Measurements from ENCODE around the gene CELF2.
"Not testable (repeated sequence)": the region's sequence is repeated elsewhere in the genome, so short reads cannot be mapped to it uniquely, and the experiment has no call there.

Gene CELF2

DNA sequence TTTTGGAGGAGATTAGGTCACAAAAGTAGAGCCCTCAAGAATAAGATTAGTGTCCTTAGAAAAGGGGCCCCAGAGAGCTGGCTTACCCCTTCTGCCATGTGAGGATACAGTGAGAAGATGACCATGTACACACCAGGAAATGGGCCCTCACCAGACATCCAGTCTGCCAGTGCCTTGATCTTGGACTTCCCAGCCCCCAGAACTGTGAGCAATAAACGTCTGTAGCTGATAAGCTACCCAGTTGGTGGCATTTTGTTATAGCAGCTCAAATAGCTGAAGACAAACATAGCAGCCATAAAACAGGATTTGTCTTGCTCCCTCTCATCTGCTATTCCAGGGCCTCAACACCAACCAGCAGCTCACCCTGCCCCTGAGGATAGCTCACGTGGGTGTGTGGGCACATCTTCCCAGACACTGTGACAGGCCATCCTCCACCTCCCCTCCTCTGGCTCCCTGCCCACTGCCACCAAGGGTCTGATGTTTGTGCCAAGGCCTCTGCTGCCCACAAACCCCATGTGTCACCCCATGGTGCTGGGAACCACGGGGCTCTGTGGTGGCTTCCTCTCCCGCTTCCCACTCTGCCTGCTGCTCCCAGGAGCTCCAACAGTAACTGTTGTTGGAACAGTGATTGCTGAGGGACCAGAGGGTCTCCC lies 341.4 kb downstream of the CELF2 start:
- DNase-seq, result no peak

DNA sequence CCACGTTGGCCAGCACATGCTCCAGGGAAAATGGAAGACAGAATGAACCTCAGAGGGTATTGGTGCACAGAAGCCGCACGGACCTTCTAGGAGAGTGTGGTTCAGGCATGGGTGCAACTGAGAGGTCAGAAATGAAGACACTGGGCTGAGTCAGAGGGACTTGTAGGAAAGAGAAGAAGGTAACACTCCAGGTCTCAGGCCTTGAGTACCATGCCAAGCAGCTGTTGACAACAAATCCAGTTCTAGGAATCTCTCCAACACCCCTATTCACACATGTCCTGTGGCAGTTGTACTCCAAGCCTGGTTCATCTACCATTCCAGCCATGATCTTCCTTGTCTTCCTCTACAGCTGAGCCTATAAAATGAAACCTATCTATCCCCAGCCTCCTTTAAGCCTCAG lies 342.2 kb downstream of the CELF2 start:
- DNase-seq, result no peak

GRCh38 chr10:11363497-11363896 lies 345.8 kb downstream of the CELF2 start:
- no peak for DNase-seq

GRCh38 chr10:11364241-11364640 lies 346.6 kb downstream of the CELF2 start:
- no peak for DNase-seq

DNA sequence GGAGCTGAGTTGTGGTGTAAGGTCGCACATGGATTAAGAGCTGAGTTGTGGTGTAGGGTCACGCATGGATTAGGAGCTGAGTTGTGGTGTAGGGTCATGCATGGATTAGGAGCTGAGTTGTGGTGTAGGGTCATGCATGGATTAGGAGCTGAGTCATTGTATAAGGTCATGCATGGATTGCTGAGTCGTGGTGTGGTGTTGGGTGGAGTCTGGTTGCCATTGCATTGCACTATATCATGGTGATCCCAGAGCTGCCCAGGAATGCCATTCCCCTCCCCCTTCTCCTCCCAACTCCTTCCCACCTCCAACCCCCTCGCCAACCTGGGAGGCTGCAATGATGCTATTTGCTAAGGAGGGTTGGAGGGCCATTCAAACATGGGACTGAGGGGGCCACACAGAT lies 349.2 kb downstream of the CELF2 start:
- not testable (repeated sequence) for DNase-seq

DNA sequence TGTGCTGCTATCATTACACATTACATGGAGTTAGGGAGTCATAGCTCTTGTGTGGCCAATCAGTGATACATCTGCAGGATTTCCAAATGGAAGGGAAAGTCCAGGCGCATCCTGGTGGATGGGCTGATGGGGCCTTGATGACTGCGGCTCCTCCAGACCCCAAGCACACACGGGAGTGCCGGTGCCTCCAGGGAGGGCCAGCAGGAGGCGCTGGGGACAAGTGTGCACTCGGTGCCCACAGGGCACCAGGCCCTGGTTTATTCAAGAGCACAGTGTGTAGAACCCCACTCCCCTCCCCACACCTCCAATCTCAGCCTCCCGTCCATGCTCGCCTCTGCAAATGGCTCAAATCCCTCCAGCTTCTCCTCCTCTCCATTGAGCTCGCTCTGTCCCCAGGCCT lies 349.8 kb downstream of the CELF2 start:
- no peak for DNase-seq

DNA sequence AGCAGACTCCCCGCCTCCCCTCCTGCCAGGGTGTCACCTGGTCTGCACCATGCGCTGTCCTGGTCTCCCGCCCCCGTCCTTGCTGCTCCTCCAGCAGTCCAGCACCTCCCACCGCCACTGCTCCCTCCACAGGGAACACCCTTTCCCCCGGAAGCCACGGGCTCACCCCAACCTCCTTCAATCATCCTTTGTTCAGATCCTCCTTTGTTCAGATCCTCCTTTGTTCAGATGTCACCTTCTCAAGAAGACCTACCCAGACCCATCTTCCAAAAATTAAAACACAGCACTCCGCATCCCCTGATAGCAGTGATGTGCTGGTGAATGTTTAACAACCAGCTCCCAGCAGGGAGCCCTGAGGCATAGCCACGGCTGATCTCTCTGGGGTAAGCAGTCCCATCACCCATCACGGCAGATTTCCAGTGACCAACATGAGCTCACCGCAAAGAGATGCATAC lies 356.1 kb downstream of the CELF2 start:
- no peak for DNase-seq

DNA sequence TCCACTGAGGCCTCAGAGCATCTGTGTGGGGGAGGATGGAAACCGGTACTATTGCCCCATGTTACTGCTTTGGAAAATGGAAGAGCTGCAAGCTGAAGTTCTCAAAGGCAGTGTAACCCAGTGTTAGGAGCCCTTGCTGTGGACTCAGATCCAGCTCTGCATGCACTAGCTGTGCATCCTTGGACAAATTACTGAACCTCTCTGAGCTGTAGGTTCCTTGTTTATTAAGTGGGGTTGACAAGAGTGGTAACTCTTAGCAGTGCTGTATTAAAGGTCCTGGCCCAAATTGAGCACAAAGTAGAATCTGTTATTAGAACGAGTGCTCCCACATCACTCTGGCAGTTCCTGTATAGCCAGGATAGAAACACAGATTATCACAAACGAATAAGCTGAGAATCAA lies 359.6 kb downstream of the CELF2 start:
- DNase-seq, result no peak

DNA sequence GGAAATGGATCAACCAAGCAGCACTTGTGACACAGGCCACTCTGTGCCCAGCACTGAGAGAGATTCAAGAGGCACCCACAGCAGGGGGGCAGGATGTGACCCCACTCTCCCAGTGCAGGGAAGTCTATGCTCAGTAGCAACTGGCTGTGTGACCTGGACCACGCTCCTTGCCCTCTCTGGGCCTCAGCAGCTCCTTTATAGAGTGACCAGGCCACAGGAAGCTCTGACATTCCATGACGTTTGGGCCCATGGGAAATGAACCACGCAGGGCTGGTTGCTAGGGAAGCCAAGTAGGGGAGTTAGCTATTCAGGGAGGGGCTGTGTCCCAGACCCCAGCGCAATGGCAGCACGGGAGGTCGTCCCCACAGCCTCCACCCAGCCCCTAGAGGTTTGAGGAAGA lies 361.2 kb downstream of the CELF2 start:
- no peak for DNase-seq

GRCh38 chr10:11379771-11380170 lies 362.1 kb downstream of the CELF2 start:
- DNase-seq, result peak in 6 of 14 donors; percentile 4 to 32 (median 12)

DNA sequence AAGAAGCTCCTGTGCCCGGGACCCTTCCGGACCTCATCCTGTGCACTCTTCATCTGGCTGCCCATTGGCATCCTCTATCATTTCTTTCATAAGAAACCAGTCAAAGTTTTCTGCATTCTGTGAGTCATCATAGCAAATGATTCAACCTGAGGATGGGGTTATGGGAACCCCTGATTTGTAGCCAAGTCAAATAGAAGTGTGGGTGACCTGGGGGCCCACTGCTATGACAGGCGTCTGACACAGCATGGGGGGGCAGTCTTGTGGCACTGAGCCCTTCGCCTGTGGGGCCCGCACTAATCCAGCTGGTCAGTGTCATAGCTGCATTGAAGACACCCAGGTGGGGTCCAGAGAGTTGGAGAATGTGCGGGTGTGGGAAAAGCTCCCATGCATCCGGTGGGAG lies 363.4 kb downstream of the CELF2 start:
- no peak for DNase-seq

- DNase-seq, result no peak
Measured at GRCh38 chr10:11381511-11381910, 363.8 kb downstream of the CELF2 start.

DNA sequence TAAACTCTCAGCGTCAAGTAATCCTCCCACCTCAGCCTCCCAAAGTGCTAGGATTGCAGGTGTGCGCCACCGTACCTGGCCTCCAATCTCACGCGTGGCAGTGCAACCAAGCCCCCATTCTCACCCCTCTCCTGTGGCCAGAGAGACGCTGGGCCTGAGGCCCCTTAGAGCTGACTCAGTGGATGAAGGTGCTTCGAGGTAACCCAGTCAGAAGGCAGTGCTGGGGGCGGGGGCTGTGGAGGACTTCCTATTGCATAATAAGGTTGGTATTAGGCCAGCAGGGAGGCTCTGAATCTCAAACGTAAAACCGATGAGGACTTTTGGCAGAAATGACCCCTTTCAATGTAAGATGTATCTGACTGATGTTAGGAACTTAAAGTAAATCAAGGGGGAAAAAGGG lies 364.5 kb downstream of the CELF2 start:
- DNase-seq, result no peak

GRCh38 chr10:11386044-11386443 lies 368.4 kb downstream of the CELF2 start:
- no peak for DNase-seq
